HCT116 (cell line): ENCODE data around the gene OSBPL10. TPM values are rescaled to one million over a fixed set of nuclear protein-coding genes. Genes with fewer than 3 reads are reported as not detected.

Source experiments
- ATAC-seq: fragments of 200-7000 bp; cut with Tn5 transposase; 2 replicates; pipeline ENCODE4 v1.9.1; 2020; ENCODE audit warnings: mild to moderate bottlenecking, moderate library complexity
- BruUV-seq: library from RNA; stranded (reverse); fragments of 400-500 nt; replicated peaks from 2 replicates; lab custom pipeline; 2021; lab: Mats Ljungman, UMichigan
- CTCF ChIA-PET: fragments of 300-600 bp; sonication (Branson Sonifier 250); formaldehyde crosslinking; loops from one replicate; lab custom pipeline; 2021; ENCODE audit warnings: antibody characterized with exemption; lab: Charles Lee
- POLR2A ChIA-PET: fragments of 300-600, 350-600 bp; sonication (Branson Sonifier 250); formaldehyde crosslinking; loops from one replicate; lab custom pipeline; 2021; ENCODE audit warnings: antibody characterized with exemption; lab: Charles Lee
- RAD21 ChIA-PET, 2 experiments: fragments of 300-600 bp; sonication (Branson Sonifier 250); formaldehyde crosslinking; loops; one replicate each; lab custom pipeline; 2023; ENCODE audit warnings: low total read pairs in 2 of 2; ENCODE audit not compliant: uncharacterized antibody in 2 of 2, unreplicated experiment in 2 of 2, low non-redundant PET in 1 of 2; lab: Charles Lee
- DNase-seq: peaks from one replicate; pipeline ENCODE4 v3.0.0-alpha.2; 2010; ENCODE audit warnings: low read depth, low spot score
- H2AFZ ChIP-seq: fragments of 200-600 bp; shearing (Covaris generic), sonication (generic); 2 replicates; pipeline ENCODE4 v1.6.1; 2017; ENCODE audit warnings: low read depth, mixed run types, mixed read lengths, antibody characterized with exemption, low read length; ENCODE audit not compliant: poor library complexity, severe bottlenecking
- H3K27ac ChIP-seq: 2 replicates; pipeline ENCODE4 v1.5.1; 2012; ENCODE audit warnings: low read depth, low read length
- H3K27me3 ChIP-seq: fragments of 200-600 bp; sonication (generic); 2 replicates; pipeline ENCODE4 v1.6.1; 2016; ENCODE audit warnings: mixed run types, low read length, mixed read lengths; ENCODE audit not compliant: insufficient read depth
- H3K36me3 ChIP-seq, 2 experiments: fragments of 200-500 bp in 1 of 2; fragments of 200-600 bp in 1 of 2; sonication (Bioruptor generic) in 1 of 2; sonication (generic) in 1 of 2; 2 replicates each; pipeline versions ENCODE4 v1.5.1 to v1.6.1; 2014 to 2016; ENCODE audit warnings: low read length in 2 of 2, inconsistent platforms in 1 of 2, mixed read lengths in 1 of 2, mixed run types in 1 of 2; ENCODE audit not compliant: insufficient read depth in 2 of 2, control insufficient read depth in 1 of 2
- H3K4me1 ChIP-seq, 2 experiments: fragments of 200-600 bp in 1 of 2; sonication (generic) in 1 of 2; 2 replicates each; pipeline versions ENCODE4 v1.5.1 to v1.6.1; 2012 to 2017; ENCODE audit warnings: low read length in 2 of 2, inconsistent platforms in 1 of 2, mild to moderate bottlenecking in 1 of 2, mixed read lengths in 1 of 2, mixed run types in 1 of 2, moderate library complexity in 1 of 2; ENCODE audit not compliant: insufficient read depth in 2 of 2, control insufficient read depth in 1 of 2
- H3K4me2 ChIP-seq: fragments of 200-600 bp; sonication (generic); 2 replicates; pipeline ENCODE4 v1.6.1; 2017; ENCODE audit warnings: mixed run types, low read length, mixed read lengths
- H3K4me3 ChIP-seq, 2 experiments: fragments of 200-600 bp in 1 of 2; sonication (generic) in 1 of 2; replicated peaks in 1 of 2; 2 replicates each; pipeline ENCODE4 v1.5.1; 2011 to 2016; ENCODE audit warnings: low read length in 2 of 2, control low read depth in 1 of 2, low read depth in 1 of 2, mild to moderate bottlenecking in 1 of 2, mixed read lengths in 1 of 2, mixed run types in 1 of 2
- H3K79me2 ChIP-seq: fragments of 200-600 bp; sonication (generic); 2 replicates; pipeline ENCODE4 v1.6.1; 2017; ENCODE audit warnings: mild to moderate bottlenecking, mixed run types, low read length, moderate library complexity, mixed read lengths; ENCODE audit not compliant: insufficient read depth
- H3K9ac ChIP-seq: fragments of 200-600 bp; sonication (generic); 2 replicates; pipeline ENCODE4 v1.6.1; 2016; ENCODE audit warnings: low read length, mixed read lengths
- H3K9me2 ChIP-seq: fragments of 200-600 bp; sonication (generic), shearing (Covaris generic); 2 replicates; pipeline ENCODE4 v1.6.1; 2017; ENCODE audit warnings: mixed run types, mild to moderate bottlenecking, moderate library complexity; ENCODE audit not compliant: insufficient read depth
- H3K9me3 ChIP-seq, 2 experiments: fragments of 200-500 bp in 1 of 2; fragments of 200-600 bp in 1 of 2; sonication (Bioruptor generic) in 1 of 2; sonication (generic) in 1 of 2; 2 replicates each; pipeline ENCODE4 v1.6.1; 2014 to 2017; ENCODE audit warnings: low read length in 2 of 2, mixed read lengths in 2 of 2, inconsistent platforms in 1 of 2, low read depth in 1 of 2, mild to moderate bottlenecking in 1 of 2, mixed run types in 1 of 2, moderate library complexity in 1 of 2; ENCODE audit not compliant: control insufficient read depth in 1 of 2, insufficient read depth in 1 of 2
- H4K20me1 ChIP-seq: fragments of 200-600 bp; sonication (generic), shearing (Covaris generic); 2 replicates; pipeline ENCODE4 v1.6.1; 2017; ENCODE audit warnings: mixed run types, mild to moderate bottlenecking, moderate library complexity; ENCODE audit not compliant: insufficient read depth
- ATF3 ChIP-seq: IDR thresholded peaks from 2 replicates; pipeline ENCODE4 v1.6.1; 2012
- CBX3 ChIP-seq: IDR thresholded peaks from 2 replicates; pipeline ENCODE4 v1.6.1; 2012; ENCODE audit warnings: low read depth
- CTCF ChIP-seq, 3 experiments: fragments of 200-600 bp in 1 of 3; sonication (generic) in 1 of 3; IDR thresholded peaks in 2 of 3; conservative IDR thresholded peaks in 1 of 3; 2 replicates each; pipeline ENCODE4 v1.5.1; 2012 to 2017; ENCODE audit warnings: low read depth in 2 of 3, low read length in 2 of 3, antibody characterized with exemption in 1 of 3, borderline replicate concordance in 1 of 3, control low read depth in 1 of 3, mild to moderate bottlenecking in 1 of 3, mixed read lengths in 1 of 3, mixed run types in 1 of 3, moderate library complexity in 1 of 3; ENCODE audit not compliant: insufficient read depth in 1 of 3
- EGR1 ChIP-seq: IDR thresholded peaks from 2 replicates; pipeline ENCODE4 v1.6.1; 2012; ENCODE audit warnings: low read depth
- ELF1 ChIP-seq: IDR thresholded peaks from 2 replicates; pipeline ENCODE4 v1.6.1; 2012; ENCODE audit warnings: low read depth, borderline replicate concordance
- EZH2 ChIP-seq: fragments of 200-600 bp; sonication (generic); IDR thresholded peaks from 2 replicates; pipeline ENCODE4 v1.6.1; 2017; ENCODE audit warnings: antibody characterized with exemption, mixed run types
- EZH2phosphoT487 ChIP-seq: fragments of 200-600 bp; IDR thresholded peaks from 2 replicates; pipeline ENCODE4 v1.6.1; 2018; ENCODE audit warnings: antibody characterized with exemption, borderline replicate concordance
- FOSL1 ChIP-seq: IDR thresholded peaks from 2 replicates; pipeline ENCODE4 v1.6.1; 2012; ENCODE audit warnings: low read depth
- JUND ChIP-seq: IDR thresholded peaks from 2 replicates; pipeline ENCODE4 v1.6.1; 2012
- MAX ChIP-seq: IDR thresholded peaks from 2 replicates; pipeline ENCODE4 v1.6.1; 2012
- POLR2A ChIP-seq: IDR thresholded peaks from 2 replicates; pipeline ENCODE4 v1.7.0; 2011; ENCODE audit warnings: borderline replicate concordance; ENCODE audit not compliant: insufficient read depth, insufficient read length; ENCODE audit errors: extremely low read depth
- RAD21 ChIP-seq: IDR thresholded peaks from 2 replicates; pipeline ENCODE4 v1.6.1; 2012; ENCODE audit warnings: low read depth, mild to moderate bottlenecking
- SIN3A ChIP-seq: IDR thresholded peaks from 2 replicates; pipeline ENCODE4 v1.6.1; 2012; ENCODE audit warnings: low read depth
- SRF ChIP-seq: IDR thresholded peaks from 2 replicates; pipeline ENCODE4 v1.6.1; 2012; ENCODE audit warnings: low read depth
- ZBTB33 ChIP-seq: IDR thresholded peaks from 2 replicates; pipeline ENCODE4 v1.6.1; 2011; ENCODE audit warnings: mild to moderate bottlenecking, low read length, moderate library complexity; ENCODE audit not compliant: insufficient replicate concordance; ENCODE audit errors: extremely low read depth
- ZFX ChIP-seq: fragments of 450-650 bp; IDR thresholded peaks from 2 replicates; pipeline ENCODE4 v1.6.1; 2017
- intact Hi-C: fragments of 100-400 bp; cut with micrococcal nuclease; formaldehyde crosslinking; loops from 2 replicates; pipeline ENCODE4 v1.10.0; 2022
- total RNA-seq: library from RNA; stranded (reverse); gene quantifications from one replicate; pipeline ENCODE4 v1.2.1, GENCODE V29; 2021; ENCODE audit not compliant: unreplicated experiment

The OSBPL10 gene
- total RNA-seq, 1 experiment from 2014 or later = 25.8 TPM

GRCh38 chr3:31880020-31880419 is 101.0 kb downstream of the OSBPL10 start:
- H3K27me3 ChIP-seq = no peaks in the 10 kb centered on the region
- H3K9me2 ChIP-seq = no peaks in the 10 kb centered on the region
- BruUV-seq = no TSS peak
- no peaks in the 10 kb centered on the region for H4K20me1 ChIP-seq
- CTCF ChIA-PET = no interaction called here
- H3K27ac ChIP-seq = no peak overlapping the region
- H3K4me3 ChIP-seq = no peak overlapping the region
- no peak overlapping the region for H3K4me2 ChIP-seq
- POLR2A ChIA-PET = no interaction called here
- H3K79me2 ChIP-seq = no peaks in the 10 kb centered on the region
- no peak overlapping the region for H3K9ac ChIP-seq
- RAD21 ChIA-PET = no interaction called here
- H3K36me3 ChIP-seq = no peaks in the 10 kb centered on the region
- no peak for ATAC-seq
- intact Hi-C loops = no loop called here
- no peaks in the 10 kb centered on the region for H3K4me1 ChIP-seq
- no peaks in the 10 kb centered on the region for H3K9me3 ChIP-seq
- no peak overlapping the region for H2AFZ ChIP-seq
- no peak for DNase-seq
- TF ChIP-seq ATF3 (no peak), EGR1 (no peak), CBX3 (no peak), EZH2phosphoT487 (no peak), MAX (no peak), SRF (no peak), ZFX (no peak), JUND (no peak), EZH2 (no peak), ELF1 (no peak), RAD21 (no peak), FOSL1 (no peak), CTCF (IDR thresholded peaks at IDR 0.05 in 2 of 3, conservative IDR thresholded peaks at IDR 0.05 in 1 of 3; ENCODE audit: borderline replicate concordance in 1 of 3, insufficient read depth in 1 of 3, low read depth in 2 of 3, low read length in 2 of 3) (no peak), ZBTB33 (no peak), POLR2A (no peak), SIN3A (no peak)
